Endothelial cell of umbilical vein (primary cell): ENCODE results near the gene KIF6.

ENCODE experiments used
- EZH2 ChIP-seq: IDR thresholded peaks from 2 replicates; pipeline ENCODE4 v1.6.1; 2012; ENCODE audit warnings: borderline replicate concordance, low read depth, mild to moderate bottlenecking, moderate library complexity, low read length, inconsistent platforms; ENCODE audit not compliant: severe bottlenecking
- MAX ChIP-seq: IDR thresholded peaks from 2 replicates; pipeline ENCODE4 v1.6.1; 2011; ENCODE audit not compliant: insufficient read depth, insufficient read length
- POLR2A ChIP-seq: IDR thresholded peaks from 2 replicates; pipeline ENCODE4 v1.6.1; 2012; ENCODE audit warnings: low read depth, mild to moderate bottlenecking, control low read depth, low read length

DNA sequence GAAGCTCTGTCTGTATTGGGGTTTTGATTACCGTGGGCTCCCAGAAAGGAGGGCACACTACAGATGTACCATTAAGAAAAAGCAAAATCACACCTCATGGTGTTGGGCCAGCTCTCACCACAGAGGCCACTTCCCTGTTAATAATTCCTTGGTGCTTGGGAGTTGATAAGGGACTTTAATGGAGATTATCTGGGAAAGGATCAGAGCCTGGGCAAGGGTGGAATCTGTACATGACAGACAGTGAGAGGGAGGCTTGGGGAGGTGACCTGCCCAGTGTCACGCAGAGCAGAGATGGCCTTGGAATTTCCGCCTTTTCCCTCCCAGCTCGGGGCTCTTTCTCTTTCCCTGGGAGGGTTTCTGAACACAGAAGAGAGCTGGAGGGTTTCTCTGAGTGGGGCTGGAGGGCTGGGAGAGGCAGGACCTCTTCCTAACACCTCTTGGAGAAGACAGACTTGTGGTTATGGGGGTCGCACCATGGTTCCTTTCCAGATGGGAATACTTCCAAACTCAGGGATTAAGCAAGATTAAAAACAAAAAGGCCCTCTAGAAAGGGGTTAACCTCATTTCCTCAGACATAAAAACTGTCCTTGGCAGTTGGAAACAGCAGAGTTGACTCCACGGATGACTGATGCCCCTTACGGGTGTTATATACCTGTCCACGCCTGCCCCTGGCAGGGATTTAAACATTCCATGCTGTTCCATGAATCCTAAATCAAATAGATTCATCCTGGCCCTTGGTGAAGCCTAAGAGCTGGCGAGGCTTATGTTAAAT lies 385.9 kb downstream of the KIF6 start:
- no peak for TF ChIP-seq MAX
- TF ChIP-seq EZH2, result no peak
- TF ChIP-seq POLR2A, result no peak
